GM18858 (cell line): ENCODE data around the gene FXYD1.
"Not testable (repeated sequence)": the region's sequence is repeated elsewhere in the genome, so short reads cannot be mapped to it uniquely, and the experiment has no call there.

Experiments used
- ATAC-seq: cut with Tn5 transposase; IDR thresholded peaks from one replicate; pipeline ENCODE4 v1.9.1; 2021; ENCODE audit not compliant: unreplicated experiment

The FXYD1 gene

DNA sequence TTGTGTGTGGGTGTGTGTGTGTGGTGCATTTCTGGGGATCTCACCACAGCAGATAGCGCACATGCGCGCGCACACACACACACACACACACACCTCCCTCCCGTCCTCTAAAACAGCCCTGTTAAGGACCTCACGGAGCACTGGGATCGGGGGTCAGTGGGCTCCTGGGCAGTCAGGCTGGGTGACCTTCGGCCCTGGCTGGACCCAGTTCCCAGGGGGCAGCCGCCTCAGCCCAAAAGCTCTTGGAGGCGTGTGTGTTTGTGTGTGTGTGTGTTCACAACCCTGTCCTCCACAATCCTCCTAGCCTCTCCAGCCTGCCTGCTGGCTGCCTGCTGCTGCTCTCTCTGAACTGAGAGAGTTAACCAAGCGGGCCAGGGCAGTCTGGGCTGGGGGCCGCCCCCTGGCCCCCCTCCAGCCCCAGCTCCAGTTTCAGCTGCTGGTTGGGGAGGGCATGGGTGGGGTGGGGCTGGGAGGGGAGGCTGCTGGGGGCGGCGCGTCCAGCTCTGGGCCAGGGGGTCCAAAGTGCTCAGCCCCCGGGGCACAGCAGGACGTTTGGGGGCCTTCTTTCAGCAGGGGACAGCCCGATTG is at the start of gene FXYD1:
Gene FXYD1, plus strand, starts transcription at position 520 of the 588 bp plus-strand sequence. CDS start 1,256 bp downstream, outside the sequence.
- ATAC-seq = no peak

DNA sequence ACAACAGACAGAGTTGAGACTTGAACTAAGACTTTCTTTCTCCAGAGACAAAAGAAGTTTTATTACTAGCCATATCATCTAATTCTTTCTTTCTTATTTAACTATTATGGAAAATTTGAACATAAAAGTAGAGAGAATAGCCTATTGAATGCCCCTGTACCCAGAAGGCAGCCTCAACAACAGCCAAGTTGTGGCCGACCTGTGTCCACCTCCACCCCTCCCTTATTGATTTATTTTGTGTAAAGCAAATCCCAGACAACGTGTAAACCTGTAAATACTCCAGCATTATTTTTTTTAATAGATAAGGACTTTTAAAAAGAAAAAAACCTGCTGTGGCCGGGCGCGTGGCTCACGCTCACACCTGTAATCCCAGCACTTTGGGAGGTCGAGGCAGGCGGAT is 49.1 kb upstream of the FXYD1 start:
- ATAC-seq = no peak

DNA sequence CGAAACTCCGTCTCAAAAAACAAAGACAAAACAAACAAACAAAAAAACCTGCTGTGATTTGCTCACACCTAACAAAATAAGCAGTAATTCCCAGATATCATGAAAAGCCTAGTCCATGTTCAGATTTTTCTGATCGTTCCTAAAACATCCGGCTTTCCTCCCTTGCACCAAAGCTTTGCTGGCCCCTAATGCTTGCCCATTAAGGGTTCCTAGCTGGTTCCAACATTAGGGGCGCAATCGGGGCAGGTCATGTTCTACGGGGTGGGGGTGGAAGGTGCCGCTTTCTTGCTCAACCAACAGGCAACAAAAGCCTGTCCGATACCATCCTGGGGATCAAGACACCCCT is 48.5 kb upstream of the FXYD1 start:
- no peak for ATAC-seq

DNA sequence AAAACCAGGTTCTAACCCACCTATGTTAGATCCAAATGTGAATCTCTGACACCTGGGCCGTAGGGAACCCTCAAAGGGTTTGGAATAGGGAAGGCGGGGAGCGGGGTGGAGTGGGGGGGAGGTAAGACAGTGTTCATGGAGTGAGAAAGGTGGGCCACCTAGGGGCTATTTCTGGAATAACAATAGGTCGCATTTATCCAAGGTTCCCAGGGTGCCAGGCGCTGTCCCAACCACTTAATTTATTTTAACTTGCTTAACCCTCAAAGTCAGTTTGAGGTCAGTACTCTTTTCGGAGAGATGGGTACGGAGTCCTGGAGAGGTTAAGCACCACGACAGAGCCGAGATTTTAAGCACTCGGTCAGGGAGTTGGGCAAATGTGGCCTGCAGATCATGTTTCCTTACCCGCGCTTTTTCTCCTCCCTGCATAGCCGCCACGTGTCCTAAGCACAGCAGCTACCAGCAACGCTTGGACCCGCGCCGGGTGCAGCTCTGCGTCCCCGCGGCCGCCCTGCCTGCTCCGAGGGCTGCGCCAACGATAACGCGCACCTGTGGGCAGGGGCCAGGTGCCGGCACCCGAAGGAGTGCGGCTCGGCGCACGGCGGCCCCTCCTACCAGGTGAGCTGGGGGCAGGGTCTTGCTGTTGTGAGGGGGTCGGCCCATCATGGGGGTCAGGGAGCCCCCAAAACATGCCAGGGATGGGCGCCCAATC is 48.0 kb upstream of the FXYD1 start:
- ATAC-seq = no peak

DNA sequence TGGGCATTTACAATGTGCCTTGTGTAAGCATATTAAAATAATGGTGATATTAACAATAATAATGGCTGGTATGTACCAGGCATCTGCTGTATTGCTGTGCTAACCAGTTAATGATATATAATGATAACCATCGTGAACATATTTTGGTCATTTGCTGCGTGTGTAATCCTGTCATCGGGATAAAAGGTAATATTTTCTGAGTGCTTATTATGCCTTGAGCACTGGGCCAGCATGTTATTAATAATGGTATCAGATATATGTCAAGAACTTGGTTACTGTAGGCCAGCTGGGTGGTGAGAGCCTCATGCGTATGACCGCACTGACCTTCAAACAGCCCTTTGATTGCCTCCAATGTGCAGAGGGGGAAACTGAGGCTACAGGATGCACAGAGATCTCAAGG is 45.2 kb upstream of the FXYD1 start:
- no peak for ATAC-seq

DNA sequence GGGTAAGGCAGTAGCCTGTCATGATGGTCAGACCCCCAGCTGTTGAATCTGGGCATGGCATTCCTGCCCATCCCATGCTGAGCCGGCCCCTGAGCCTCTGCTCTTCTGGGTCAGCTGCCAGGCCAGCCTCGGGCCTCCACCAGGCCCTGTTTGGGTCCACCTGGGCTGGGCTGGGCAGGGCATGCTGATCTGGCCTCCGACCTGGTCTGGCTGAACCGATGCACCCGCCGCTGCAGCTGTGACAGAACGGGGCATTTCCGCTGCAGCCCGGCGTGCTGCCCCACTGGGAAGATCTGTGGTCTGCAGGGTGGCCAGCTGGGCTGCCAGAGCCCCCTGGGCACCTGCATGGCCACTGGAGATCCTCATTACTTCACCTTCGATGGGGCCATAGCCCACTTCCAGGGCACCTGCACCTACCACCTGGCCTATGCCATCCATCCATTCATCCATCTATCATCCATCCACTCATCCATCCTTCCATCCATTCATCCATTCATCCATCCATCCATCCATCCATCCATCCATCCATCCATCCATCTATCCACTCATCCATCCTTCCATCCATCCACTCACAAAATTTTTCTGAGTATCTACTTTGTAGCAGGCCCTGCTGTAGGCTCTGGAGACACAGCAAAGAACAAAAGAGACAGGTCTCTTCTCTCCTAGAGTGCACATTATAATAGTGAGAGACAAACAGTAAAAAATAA is 44.5 kb upstream of the FXYD1 start:
- ATAC-seq = no peak

DNA sequence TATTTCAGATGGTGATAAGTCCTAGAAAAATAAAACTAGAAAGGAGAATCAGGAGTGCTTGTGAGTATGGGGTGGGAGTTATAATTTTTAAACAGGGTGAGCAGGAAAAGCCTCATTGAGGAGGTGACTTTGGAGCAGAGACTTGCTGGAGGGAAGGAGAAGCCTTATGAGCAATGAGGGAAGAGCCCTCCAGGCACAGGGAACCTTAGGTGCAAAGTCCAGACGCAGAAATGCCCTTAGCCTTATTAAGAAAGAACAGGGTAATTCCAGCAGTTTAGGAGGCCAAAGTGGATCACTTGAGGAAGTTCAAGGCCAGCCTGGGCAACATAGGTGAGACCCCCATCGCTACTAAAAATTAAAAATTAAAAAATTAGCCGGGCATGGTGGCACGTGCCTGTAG is 44.0 kb upstream of the FXYD1 start:
- no peak for ATAC-seq

DNA sequence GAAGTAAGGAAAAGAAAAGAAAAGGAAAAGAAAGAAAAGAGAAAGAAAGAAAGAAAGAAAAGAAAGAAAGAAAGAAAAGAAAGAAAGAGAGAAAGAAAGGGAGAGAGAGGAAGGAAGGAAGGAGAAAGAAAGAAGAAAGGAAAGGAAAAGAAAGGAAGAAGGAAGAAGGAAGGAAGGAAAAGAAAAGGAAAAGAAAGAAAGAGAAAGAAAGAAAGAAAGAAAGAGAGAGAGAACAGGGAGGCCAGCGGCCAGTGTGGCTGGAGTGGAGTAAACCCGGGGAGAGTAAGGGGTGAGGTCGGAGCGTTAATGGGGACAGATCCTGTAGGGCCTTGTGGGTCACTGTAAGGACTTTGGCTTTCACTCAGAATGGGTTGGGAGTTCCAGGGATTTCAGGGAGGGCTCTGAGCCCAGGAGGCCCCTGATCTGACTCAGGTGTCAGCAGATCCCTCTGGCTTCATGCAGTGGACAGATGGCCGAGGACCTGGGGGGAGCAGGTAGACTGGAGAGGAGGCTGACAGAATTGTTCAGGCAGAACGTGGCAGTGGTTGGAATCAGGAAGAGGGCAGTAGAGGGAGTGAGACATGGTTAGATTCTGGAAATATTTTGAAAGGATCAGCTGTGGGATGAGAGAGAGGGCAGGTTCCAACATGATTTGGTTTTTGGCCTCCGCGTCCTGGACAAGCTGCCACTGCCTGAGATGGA is 42.8 kb upstream of the FXYD1 start:
- no peak for ATAC-seq

DNA sequence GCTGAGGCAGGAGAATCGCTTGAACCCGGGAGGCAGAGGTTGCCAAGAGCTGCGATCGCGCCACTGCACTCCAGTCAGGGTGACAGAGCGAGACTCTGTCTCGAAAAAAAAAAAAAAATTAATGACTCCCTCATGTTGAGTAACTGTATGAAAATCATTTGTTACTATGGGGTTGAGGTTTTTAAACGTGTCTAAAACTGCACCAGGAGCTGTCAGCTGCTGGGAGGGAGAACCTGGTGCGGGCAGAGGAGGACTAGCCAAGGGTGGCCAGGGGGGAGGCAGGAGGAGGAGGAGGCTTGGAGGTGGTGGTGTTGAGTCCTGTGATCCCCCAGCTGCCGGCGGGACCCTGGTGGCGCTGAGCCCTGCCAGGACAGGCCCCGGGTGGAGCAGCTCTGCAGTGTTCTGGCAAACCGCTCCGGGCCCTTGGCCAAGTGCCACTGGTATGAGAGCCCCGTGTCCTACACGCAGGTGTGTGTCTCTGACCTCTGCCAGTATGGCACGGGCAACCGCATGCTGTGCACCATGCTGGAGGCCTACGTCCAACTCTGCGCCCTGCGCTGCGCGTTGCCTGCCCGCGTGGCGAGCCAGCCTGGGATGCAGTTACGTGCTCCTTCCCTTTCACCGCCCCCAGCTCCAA is 40.1 kb upstream of the FXYD1 start:
- ATAC-seq = no peak

DNA sequence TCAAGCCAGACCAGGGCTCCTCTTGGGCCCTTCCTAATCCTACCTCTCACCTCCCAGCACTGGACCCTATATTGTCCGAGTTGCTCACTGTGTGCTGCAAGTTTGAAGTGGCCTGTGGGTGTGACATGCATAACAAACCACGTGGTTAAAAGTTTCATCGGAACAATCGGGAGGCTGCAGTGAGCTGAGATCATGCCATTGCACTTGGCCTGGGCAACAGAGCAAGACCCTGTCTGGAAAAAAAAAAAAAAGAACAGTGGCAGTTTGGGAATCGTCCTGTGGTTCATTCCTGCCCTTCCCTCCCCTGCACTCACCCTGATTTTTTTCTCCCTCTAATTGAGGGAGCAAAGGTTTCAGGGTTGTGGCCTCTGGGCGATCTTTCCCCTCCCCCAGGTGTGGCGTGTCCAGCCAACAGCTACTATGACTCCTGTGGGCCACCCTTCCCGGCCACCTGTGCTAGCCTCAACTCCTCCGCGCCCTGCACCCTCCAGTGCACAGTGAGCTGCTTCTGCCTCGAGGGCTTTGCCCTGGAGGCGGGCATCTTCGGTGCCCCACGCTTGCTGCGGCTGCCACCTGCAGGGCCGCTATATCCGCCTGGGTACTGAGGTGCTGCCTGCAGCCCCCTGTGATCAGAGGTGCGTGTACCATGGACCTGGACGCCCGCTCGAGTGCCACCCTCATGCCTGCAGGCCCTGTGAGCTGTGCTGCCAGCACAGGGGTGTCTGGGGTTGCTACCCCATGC is 39.3 kb upstream of the FXYD1 start:
- ATAC-seq = no peak

DNA sequence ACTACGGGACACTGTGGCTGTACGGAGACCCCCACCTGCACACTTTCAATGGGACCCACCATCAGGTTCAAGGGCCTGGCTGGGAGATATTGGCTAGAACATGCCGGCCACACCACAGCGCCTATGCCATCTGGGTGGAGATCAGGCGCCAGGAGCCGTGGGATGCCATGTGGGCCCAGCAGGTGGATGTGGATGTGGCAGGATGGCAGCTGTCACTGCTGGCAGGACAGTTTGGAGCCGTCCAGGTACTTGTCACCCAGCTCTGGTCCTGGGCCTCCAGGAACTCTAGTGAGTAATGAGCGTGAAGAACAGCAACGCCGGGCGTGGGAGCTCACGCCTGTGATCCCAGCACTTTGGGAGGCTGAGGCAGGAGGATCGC is 38.7 kb upstream of the FXYD1 start:
- ATAC-seq = no peak

DNA sequence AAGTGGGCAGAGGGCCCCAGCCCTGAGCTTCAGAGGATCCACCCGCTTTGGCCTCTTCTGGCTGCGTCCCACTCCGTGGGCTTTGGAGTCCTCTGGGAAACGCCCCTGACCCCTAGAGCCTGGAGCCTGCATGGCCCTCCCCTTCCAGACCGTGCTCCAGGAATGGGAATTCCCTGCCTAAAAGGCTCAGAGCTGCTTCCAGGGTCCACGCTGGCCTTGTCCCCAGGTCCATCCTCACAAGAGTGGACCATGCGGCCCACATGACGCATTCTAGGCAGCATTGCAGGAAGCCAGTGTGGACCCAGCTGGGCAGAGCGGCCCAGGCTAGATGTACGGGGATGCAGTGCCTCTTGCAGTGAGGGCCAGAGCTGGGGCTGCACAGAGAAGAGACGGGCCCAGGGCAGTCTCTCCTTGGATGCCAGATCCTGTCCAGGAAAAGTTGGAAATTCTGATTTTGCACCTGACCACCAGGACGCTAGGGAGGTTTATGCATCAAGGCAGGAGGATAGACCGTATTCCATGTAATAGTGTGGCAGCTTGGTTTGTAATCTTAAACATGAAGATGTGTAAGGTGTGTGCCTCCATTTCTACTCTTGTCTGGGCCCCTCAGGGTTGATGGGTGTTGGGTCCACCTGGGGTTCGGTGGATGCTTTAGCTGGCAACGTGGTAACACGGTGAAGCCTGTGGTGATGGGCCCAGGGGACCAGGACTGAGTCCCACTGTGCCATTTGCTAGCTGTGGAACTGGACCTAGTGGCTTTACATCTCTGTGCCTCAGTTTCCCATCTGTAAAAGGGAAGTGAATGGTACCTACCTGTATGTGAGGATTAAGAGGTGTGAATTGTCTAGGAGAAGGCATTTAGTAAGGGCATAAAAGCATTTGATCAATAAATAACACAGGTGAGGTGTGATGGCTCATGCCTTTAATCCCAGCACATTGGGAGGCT is 37.8 kb upstream of the FXYD1 start:
- no peak for ATAC-seq

DNA sequence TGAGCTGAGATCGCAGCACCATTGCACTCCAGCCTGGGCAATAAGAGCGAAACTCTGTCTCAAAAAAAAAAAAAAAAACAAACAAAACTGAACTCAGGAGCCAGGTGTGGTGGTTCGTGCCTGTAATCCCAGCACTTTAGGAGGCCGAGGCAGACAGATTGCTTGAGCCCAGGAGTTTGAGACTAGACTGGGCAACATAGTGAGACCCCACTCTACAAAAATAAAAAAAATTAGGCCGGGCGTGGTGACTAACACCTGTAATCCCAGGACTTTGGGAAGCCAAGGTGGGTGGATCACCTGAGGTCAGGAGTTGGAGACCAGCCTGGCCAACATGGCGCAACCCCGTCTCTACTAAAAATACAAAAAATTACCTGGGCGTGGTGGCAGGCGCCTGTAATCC is 36.7 kb upstream of the FXYD1 start:
- ATAC-seq = not testable (repeated sequence)

DNA sequence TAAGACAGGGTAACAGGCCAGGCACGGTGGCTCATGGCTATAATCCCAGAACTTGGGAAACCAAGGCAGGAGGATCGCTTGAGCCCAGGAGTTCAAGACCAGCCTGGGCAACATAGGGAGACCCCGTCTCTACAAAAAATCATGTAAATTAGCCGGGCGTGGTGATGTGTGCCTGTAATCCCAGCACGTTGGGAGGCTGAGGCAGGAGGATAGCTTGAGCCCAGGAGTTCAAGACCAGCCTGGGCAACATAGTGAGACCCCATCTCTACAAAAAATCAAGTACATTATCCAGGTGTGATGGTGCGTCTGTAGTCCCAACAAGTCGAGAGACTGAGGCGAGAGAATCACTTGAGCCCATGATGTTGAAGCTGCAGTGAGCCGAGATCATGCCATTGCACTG is 35.0 kb upstream of the FXYD1 start:
- ATAC-seq = not testable (repeated sequence)

DNA sequence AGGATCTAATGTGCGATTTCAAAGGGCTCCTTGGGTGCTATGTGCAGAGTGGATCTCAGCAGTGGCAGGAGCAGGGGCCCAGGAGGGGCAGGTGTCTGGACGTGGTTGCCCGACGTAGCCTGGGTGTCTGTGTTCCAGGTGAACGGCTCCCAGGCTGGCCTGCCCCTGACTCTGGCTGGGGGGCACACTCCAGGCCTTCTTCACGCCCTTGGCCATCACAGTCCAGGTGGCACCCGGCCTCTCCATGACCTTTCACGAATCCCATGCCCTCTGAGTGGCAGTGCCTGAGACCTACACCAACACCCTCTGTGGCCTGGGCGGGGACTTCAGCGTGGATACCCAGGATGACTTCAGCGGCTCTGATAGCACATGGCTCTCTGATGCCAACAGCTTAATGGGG is 34.3 kb upstream of the FXYD1 start:
- ATAC-seq = no peak

DNA sequence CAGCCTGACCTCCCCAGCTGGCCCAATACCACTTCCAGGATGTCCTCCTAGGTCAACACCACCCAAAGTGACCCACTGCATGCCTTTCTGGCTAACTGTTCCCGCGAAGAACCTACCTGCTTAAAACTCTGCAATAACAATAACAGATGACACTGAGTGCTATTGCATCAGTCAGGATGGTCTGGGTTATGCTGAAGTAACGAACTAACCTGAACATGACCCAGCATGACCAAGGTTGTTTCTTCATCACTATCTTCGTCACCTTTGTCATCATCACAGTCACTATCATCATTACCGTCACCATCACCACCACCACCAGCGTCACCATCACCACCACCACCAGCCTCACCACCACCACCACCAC is 33.6 kb upstream of the FXYD1 start:
- ATAC-seq = no peak

DNA sequence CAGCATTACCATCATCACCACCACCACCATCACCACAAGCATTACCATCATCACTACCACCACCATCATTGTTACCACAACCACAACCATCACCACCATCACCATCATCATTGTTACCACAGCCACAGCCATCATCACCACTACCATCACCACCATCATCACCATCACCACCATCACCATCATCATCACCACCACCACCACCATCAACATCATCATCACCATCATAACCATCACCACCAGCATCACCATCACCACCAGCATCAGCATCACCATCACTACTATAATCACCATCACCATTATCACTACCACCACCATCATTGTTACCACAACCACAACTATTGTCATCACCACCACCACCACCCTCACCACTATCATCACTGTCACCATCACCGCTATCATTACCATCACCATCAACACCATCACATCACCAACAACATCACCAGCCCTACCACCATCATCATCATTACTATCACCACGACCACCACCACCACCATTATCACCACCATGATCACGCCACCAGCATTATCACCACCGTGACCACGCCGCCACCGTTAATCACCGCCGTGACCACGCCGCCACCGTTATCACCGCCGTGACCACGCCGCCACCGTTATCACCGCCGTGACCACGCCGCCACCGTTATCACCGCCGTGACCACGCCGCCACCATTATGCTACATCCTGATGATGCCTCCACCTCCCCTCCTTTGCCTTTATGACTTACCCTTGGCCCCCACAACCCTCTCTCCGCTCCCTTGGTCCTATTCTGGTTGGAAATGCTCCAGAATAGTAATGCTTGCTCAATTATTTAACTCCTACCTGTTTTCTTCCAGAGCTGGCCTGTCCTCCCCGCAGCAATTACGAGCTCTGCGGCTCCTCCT is 33.0 kb upstream of the FXYD1 start:
- no peak for ATAC-seq

DNA sequence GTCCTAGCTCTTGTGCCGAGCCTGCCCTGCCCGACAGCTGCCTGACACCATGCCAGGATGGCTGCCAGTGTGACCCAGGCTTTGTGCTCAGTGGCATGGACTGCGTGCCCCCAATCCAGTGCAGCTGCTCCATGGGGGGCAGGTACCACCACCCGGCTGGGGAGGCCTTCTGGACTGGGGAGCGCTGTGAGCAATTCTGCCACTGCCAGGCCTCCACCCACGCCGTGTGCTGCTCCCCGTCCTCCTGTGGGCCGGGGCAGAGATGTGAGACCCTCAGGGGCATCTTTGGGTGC is 32.4 kb upstream of the FXYD1 start:
- ATAC-seq = no peak
